Sciatic nerve (tissue), 2 donors: ENCODE results near the gene SLIT3. TPM values are rescaled to one million over a fixed set of nuclear protein-coding genes. Genes with fewer than 3 reads are reported as not detected.

Source experiments
- ATAC-seq: fragments of 200-7000 bp; cut with Tn5 transposase; one replicate; pipeline ENCODE4 v1.9.1; 2020; ENCODE audit warnings: mild to moderate bottlenecking, moderate library complexity
- DNase-seq: peaks from one replicate; pipeline ENCODE4 v3.0.0-alpha.2; 2020; ENCODE audit warnings: low spot score
- intact Hi-C: fragments of 100-400 bp; cut with DNase I; formaldehyde crosslinking; loops from one replicate; pipeline ENCODE4 v1.14.2; 2022
- total RNA-seq: library from RNA; stranded (reverse); fragmentation: NEBNext Ultra II Directional; extraction: Animal tissue kit (Norgen Biotek cat#: 25700); gene quantifications from one replicate; pipeline ENCODE4 v1.2.1, GENCODE V29; 2021
- donor health status: DM: no; HTN: no; CAD: no.
- donor health status: DM: no; HTN: no; CAD: no.

SLIT3 gene
- total RNA-seq, 1 donor from 2014 or later, result 50.6 TPM

DNA sequence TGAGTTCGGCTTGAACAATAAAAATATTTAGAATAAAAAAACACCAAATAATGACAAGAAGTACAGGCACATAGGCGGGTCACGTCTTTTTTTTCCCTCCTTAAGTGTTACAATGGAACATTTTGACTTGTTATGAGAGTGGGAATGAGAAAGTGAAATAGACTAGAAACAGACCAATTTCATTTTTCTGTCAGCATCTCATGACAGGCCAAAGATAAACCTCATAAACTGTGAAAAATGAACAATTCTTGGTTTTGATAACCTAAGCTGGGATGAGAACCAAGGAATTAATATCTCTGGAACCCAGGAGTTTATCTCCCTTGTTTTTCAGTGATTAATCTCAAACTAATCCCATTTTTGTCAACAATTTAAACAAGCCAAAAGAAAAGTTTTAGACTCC is 299.5 kb downstream of the SLIT3 start:
- intact Hi-C loops, result no loop called here
- ATAC-seq (no peak), DNase-seq (no peak)

DNA sequence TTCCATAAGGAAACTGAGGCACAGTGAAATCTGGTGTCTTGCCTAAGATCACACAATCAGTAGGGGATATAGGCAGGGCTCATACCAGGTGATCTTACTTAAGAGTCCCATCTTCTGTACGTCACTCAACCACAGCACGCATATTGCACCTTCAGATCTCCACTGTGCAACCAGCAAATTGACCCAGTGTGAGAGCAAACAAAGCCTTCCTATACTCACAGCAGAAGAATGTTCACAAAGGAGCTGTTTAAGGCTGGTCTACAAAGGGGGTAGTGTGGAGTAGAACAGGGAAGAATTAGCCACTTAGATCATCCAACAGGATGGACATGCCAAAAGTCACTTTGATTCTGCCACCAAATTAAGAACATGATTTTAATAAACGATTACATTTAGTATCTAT is 305.9 kb downstream of the SLIT3 start:
- ATAC-seq, result no peak
- DNase-seq, result no peak
- intact Hi-C loops, result no loop called here

DNA sequence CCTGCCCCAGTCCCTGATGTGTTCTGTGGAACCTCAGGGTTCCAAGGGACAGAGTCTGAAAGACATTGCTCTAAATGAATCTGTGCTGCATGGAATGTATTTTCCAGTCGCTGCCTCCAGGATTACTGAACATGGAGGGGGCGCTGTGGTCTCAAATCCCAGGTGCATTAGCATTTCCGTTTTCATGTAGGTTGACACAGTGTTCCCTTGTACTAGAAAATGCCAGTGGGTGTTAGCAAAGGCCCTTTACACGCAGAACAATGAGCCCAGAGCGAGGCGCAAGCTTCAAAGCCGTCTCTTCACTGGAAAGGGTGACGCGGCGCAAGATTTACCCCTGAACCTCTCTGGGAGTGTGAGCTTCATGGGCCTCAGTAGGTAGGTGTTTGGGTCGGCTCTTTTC is 308.3 kb downstream of the SLIT3 start:
- DNase-seq (no peak), ATAC-seq (peak; percentile 59)
- intact Hi-C loops, result no loop called here

DNA sequence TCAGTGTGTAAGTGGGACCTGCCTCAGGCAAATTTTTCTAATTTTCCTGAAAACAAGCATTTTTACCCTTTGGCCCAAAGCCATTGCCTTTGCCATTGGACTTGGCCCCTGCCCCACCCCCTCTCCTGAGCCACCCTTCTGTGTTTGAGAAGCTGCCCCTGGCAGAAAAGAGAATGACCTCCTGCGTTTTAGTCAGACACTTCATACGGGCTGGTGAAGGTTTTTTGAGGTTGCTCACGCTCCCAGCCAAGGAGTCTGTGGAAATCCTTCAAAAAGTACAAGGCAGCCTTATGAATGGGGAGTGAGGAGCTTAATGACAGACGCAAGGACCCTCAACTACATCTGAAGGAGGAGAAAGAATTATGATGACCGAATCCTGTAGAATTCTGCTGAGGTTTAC is 308.9 kb downstream of the SLIT3 start:
- intact Hi-C loops, result no loop called here
- ATAC-seq (peak; percentile 20), DNase-seq (no peak)

DNA sequence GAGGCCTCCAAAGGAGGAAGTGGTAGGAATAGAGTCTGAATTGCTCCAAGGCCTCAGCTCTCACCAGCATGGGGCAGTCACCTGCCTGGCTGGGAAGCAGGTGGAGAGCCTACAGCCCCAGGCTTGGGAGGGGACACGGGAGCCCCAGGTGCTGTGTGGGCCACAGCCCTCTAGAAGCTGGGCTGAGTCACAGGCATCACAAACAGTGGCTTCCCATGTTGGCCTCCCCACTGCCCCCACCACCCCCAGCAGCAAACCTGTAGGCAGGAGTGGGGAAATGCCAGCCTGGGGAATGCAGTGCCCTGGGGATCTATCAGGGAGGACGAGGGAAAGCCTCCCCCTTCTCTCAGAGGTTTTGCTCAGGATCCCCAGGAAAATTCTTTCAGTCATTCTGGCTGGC is 309.6 kb downstream of the SLIT3 start:
- DNase-seq (no peak), ATAC-seq (no peak)
- intact Hi-C loops, result no loop called here

DNA sequence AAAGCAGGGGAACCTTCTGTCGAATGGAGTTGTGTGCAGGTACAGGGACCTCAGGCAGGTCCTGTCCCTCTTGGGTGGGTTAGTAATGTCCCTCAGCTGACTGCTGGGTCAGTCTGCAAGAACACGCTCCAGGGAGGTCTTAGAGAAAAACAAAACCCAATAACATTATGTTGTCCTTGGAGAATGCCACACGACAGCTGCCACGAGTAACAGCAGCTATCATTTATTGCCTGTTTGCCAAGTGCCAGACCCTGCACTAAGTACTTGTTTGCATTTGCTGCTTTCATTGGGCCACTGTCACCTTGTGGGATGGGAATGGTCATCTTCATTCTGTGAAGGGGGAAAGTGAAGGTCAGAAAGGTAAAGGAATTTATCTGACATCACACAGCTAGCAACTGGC is 310.3 kb downstream of the SLIT3 start:
- ATAC-seq (no peak), DNase-seq (no peak)
- intact Hi-C loops, result no loop called here

DNA sequence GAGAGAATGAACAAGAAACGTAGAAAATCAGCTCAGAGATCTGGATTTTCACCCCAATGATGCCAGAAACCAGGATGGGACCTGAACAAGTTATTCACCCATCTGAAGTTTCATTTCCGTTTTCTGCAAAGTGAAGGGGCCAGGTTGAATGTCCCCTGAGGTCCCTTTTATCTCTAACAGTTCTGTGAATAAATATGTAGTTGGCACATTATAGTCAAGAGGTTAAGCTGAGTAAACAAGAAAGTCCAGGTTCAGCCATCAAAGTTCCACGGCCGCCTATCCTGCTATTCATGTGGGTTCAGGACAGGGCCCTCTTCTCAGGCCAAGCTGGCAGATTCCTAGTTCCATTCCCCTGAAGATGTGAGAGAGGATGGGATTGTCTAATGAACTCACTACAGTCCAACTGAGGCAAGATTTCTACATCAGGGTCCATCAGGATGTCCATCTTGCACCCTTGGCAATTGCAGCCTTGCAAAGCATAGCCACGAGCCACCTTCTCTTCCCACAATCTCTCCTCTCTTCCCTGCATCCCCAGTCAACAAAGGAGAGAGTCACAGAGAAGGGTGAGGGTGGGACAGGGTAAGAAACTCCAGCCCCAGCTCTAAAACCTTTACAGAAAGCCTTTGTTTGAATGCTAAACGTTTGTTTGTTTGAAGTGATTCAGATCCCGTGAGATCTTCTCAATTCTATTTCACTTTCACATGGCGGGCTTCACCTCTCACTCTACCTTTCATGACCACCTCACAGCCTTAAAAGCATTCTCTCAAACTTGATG is 311.0 kb downstream of the SLIT3 start:
- no peak for DNase-seq
- intact Hi-C loops, result loop anchor here (2.0 kb wide), 1 partner anchor 313 kb away; no protein-coding TSS in a partner anchor
- ATAC-seq, result no peak

DNA sequence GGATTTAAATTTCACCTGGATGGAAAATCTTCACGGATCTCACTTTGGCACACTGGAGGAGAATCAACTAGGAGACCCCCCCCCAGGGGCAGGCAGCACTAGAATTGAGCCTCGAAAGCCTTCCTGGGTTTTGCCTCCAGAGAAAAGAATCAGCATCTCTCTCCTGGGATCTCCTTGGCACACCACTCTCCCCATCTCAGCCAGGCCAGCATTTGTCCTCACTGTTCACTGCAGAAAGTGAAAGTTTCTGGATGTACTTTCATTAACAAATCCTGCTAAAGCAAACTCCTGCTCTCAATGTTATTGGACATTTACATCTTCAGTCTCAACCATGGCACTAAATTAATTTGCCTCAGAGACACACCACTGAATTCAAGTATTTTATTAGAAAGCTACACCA is 312.2 kb downstream of the SLIT3 start:
- intact Hi-C loops, result loop anchor here (2.0 kb wide), 1 partner anchor 314 kb away; no protein-coding TSS in a partner anchor
- ATAC-seq (no peak), DNase-seq (no peak)

DNA sequence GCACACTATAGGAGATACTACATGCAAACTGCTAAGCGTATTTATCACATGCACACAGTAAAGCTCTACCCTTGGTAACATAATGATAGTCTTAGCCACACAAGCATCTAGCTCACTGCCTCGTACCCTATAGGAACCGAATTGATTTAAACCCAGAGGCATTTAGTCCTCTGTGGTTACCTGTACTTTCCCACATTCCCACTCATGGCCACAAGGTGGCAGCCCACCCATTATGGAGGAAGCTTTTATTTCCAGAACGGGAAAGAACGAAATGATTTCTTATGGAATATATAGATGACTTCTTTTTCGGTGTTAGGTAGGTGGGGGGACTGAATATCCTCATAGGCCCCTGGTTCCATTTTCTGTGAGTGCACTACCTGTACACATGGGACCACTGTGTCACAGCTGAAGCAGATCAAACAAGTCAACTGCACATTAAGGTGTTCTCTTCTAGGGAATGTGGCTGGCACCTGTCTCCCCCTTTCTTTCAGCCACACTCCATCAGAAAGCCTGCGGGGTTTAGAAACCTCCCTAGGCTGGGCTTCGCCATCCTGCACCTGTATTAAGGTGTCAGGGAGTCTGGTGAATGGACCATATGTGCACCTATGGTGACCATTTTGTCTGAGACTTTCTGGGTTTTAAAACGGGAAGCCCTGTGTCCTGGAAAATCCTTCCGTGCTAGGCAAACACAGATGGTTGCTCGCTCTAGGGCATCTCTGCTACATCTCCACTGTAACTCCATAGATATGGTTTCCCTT is 313.2 kb downstream of the SLIT3 start:
- intact Hi-C loops, result loop anchor here (2.0 kb wide), 1 partner anchor 315 kb away; no protein-coding TSS in a partner anchor
- peak; percentile 88 for DNase-seq
- peak; percentile 73 for ATAC-seq

DNA sequence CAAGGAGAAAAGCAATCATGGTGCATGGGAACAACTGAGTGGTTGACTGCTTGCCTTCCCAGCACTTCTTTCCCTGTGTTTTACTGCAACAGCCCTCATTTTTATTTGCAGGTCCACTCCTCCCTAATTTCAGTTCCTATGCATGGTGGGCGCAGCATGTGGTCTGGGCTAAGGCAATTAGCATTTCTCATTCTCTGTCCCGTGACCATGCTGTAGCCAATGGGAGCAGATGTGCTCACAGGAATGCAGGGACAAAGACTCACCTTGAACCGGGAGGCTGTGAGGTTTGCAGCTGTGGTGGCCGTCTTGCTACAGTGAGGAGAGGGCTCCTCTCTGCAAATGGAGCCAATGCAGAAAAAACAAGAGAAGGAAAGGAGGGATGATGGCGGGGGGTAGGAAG is 315.5 kb downstream of the SLIT3 start:
- ATAC-seq, result no peak
- intact Hi-C loops, result no loop called here
- no peak for DNase-seq

DNA sequence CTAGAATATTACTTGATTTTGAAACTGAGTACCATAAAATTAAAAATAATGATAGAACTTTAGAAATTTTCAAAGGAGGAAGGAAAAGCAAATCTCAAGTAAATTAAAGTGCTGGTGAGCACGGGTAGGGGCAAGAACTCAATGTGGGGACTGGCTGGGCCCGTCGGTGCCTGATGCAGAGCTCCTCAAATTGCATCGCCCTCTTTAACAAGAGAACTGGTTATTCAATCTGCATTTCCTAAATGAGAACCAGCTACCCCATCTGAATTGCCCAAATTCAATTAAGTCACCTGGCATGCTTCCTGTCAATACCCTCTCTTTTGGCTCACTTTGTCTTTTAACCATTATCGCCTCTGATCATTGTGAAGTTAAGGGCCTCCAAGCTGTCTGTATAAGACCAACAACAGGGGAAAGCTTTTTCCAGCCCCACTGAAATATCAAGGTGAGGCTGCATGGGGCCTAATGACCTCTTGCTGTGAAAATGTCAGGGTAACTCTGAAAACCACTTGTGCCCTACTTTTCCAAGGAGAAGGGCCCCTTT is 316.7 kb downstream of the SLIT3 start:
- no peak for ATAC-seq
- intact Hi-C loops, result loop anchor here (1.0 kb wide), 1 partner anchor 28 kb away; no protein-coding TSS in a partner anchor
- DNase-seq, result no peak

DNA sequence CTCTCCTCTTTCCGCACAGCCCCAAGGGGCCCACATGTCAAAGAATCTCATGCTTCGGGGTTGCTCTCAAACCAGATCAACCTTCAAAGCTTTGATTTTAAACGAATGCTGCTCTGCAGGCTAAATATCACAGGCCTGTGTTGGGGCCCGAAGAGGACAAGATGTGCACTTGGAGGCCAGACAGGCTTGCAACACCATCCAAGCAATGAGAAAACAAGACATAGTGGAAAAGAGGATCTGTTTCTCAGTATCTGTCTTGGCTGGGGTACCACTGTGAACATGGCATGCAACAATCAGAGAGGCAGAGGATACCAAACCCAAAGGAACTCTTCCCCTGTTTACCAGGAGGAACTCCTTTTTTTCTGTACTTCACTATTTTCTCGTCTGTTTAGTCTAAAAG is 321.8 kb downstream of the SLIT3 start:
- peak; percentile 77 for ATAC-seq
- intact Hi-C loops, result no loop called here
- DNase-seq, result no peak

DNA sequence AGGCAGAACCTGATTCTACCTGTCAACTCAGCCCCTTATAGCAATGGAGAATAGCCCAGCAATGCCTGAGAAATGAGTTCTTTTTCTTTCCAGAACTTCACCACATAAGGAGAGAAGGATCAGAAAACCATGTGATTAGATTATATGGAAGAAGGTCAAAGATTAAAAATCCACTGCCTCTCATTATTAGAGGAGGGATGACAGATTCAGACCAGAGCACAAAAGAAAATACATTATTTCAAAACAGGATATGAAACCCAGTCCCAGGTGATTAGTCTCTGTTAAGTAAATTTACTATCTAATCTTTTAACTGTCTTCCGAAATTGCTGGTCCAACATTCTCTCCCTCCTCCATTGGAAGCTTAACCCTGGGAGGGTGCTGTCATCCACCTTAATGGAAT is 322.4 kb downstream of the SLIT3 start:
- DNase-seq (no peak), ATAC-seq (no peak)
- intact Hi-C loops, result no loop called here

DNA sequence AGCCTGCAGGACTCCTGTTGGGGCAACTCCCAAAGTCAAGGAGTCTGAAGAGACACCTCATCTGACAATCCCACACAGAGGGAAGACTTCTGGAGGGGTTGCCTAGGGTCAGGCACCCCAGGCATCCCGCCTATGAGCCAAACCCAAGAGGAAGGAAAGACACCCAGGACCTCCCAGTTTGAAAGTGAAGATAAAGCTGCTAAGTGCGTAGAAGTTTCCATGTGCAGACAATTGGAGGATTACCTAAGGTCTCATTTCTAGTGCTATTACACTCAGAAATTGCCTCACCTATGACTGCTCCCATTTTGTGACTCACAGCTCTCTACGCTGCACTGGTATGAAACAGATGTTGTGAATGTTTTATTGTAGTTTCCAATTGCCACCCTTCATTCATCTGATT is 322.9 kb downstream of the SLIT3 start:
- ATAC-seq, result peak; percentile 55
- no peak for DNase-seq
- intact Hi-C loops, result no loop called here

DNA sequence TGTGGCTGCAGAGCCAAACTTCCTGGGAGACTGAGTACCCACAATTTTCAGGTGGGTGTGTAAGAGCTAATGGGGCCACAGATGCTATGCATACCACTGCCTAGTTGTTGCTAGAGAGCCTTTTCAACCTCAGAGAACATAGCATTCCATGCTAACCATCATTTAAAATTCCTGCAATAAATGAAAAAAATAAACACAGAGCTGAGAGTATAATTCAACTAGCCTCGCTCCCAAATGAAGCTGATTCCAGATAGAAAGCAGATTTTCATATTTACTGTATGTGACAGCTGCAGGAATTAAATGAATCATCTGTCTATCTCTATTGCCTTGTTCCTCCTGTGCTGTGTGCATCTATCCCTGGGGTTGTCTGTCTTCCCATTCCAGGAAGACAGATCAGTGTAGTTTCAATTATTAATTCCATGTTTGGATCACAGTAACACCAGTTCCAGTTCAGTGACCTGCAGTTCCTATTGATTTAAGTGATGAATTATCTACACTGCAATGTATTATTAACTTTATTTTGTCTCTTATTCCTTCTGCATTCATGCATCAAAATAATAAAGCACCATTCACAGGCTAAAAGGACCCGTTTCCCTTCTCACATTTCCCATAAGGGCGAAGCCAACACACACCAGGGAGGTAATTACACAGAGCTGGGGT is 324.5 kb downstream of the SLIT3 start:
- intact Hi-C loops, result no loop called here
- ATAC-seq (no peak), DNase-seq (no peak)

DNA sequence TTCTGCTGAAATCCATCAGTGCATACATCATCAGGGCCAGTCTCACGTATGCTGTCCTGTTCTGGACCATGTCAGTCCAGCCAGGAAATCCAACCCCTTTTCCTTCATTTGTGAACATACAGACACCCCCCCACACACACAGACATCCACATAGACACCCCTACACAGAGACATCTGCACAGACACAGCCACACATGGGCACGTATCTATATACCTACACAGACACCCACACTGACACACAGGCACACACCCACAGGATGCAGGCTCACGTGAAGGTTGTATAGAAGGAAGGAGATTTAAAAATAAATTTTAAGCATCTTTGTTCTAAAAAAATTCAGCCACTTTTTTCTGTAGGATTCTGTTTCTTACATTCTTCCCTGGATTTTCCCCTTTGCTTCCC is 325.6 kb downstream of the SLIT3 start:
- ATAC-seq, result no peak
- no peak for DNase-seq
- intact Hi-C loops, result no loop called here

DNA sequence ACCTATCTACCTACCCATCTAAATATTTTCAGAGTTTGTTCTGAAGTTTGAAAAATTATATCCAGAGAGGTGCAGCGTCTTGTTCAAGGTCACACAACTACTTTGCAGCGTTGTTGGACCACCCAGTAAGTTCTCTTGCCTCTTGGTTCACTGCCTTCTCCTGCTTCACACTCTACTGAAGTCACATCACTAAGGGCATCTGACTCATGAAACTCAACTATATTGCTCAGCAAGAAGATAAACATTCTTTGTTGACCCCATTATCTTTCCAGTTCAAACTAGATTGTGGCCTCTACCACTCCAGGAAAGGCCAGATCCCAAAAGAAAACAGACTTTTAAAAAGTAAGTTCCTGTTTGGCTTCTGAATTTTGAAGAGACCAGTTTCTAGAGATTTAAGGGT is 326.9 kb downstream of the SLIT3 start:
- ATAC-seq (no peak), DNase-seq (no peak)
- intact Hi-C loops, result no loop called here

DNA sequence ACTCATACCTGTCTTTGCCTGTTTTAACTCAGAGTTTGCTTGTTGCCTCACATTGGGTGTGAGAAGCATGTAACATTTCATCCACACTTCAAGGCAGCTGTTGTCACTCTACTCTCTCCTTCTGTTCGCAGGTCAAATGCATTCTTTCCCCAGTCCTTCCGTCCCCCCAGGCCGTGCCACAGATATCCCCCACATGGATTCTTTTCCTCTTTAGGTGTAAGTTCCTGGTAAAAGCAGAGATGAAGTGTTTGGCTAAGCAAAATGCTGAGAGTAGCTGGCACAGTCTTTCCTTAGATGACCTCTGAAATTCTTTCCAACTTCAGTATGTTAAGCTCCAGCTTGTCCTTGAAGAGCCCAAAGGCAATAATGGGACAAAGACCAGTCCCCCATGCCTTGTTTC is 328.2 kb downstream of the SLIT3 start:
- intact Hi-C loops, result no loop called here
- DNase-seq (no peak), ATAC-seq (no peak)

DNA sequence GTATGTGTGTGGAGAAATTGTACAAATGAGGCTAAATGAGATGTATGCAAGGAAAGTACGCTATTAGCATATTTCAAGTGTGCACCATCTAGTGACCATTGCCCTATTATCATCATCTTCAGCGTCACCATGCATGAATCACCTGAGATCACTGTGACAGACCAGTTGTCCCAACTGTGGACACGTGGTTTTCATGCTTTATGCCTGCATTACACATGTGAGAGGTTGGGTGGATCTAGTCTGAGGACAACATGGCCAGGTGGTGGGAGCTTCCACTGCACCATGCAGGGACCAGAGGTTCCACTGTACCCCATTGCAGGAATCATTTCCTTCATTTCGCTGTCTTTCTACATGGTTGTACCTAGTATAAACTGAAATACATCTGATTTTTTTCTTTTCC is 329.8 kb downstream of the SLIT3 start:
- DNase-seq (no peak), ATAC-seq (no peak)
- intact Hi-C loops, result no loop called here
